Endodermal cell (in vitro differentiated cells): ENCODE results near the gene KIZ. TPM values are rescaled to one million over a fixed set of nuclear protein-coding genes. Genes with fewer than 3 reads are reported as not detected.

Source experiments
- DNase-seq: peaks from one replicate; pipeline ENCODE4 v3.0.0-alpha.2; 2017
- H3K27ac ChIP-seq: 2 replicates; pipeline ENCODE4 v1.5.1; 2013; ENCODE audit warnings: mild to moderate bottlenecking, low read depth, low read length, moderate library complexity
- H3K27me3 ChIP-seq: 2 replicates; pipeline ENCODE4 v1.6.1; 2013; ENCODE audit warnings: mild to moderate bottlenecking, low read length, moderate library complexity; ENCODE audit not compliant: insufficient read depth, control insufficient read depth, poor library complexity, severe bottlenecking
- H3K36me3 ChIP-seq: 2 replicates; pipeline ENCODE4 v1.7.0; 2013; ENCODE audit warnings: mild to moderate bottlenecking, low read length, moderate library complexity; ENCODE audit not compliant: control insufficient read depth, insufficient read depth
- H3K4me1 ChIP-seq: one replicate; pipeline ENCODE4 v1.7.0; 2013; ENCODE audit warnings: low read length; ENCODE audit not compliant: control insufficient read depth, insufficient read depth
- H3K4me3 ChIP-seq: 2 replicates; pipeline ENCODE4 v1.5.1; 2013; ENCODE audit warnings: mild to moderate bottlenecking, low read length, moderate library complexity
- H3K9ac ChIP-seq: 2 replicates; pipeline ENCODE4 v1.6.1; 2013; ENCODE audit warnings: mild to moderate bottlenecking, low read length, moderate library complexity; ENCODE audit not compliant: poor library complexity, severe bottlenecking; ENCODE audit errors: extremely low read depth
- H3K9me3 ChIP-seq: 2 replicates; pipeline ENCODE4 v1.6.1; 2013; ENCODE audit warnings: mild to moderate bottlenecking, low read length, moderate library complexity; ENCODE audit not compliant: control insufficient read depth
- H3K27ac Mint-ChIP-seq: 2 replicates; pipeline ENCODE4 v1.8.0; 2020; ENCODE audit warnings: mixed read lengths
- H3K27me3 Mint-ChIP-seq: 2 replicates; pipeline ENCODE4 v1.8.0; 2021; ENCODE audit warnings: mild to moderate bottlenecking, mixed read lengths; ENCODE audit not compliant: insufficient read depth
- H3K36me3 Mint-ChIP-seq: 2 replicates; pipeline ENCODE4 v1.8.0; 2020; ENCODE audit warnings: low read depth, mixed read lengths
- H3K4me1 Mint-ChIP-seq: 2 replicates; pipeline ENCODE4 v1.8.0; 2020; ENCODE audit warnings: mixed read lengths
- H3K4me3 Mint-ChIP-seq: 2 replicates; pipeline ENCODE4 v1.8.0; 2020; ENCODE audit warnings: mild to moderate bottlenecking, moderate library complexity, mixed read lengths
- H3K9me3 Mint-ChIP-seq: 2 replicates; pipeline ENCODE4 v1.8.0; 2020; ENCODE audit warnings: mild to moderate bottlenecking, mixed read lengths
- WGBS, 2 experiments: methylation state at CpG; one replicate each; pipeline versions ENCODE4 v1.1.5 to v1.1.7; 2013; ENCODE audit warnings: missing lambda C conversion rate in 2 of 2, mixed read lengths in 1 of 2; ENCODE audit not compliant: insufficient coverage in 1 of 2, insufficient read length in 1 of 2; 5-methylcytosine and 5-hydroxymethylcytosine counted together
- total RNA-seq, 2 donors: library from RNA; stranded (reverse); fragmentation: NEBNext Ultra II Directional in 1 of 2; extraction: Animal tissue kit (Norgen Biotek cat#: 25700) in 1 of 2; gene quantifications; 2 replicates in 1 of 2; 3 replicates in 1 of 2; pipeline ENCODE4 v1.2.1, GENCODE V29; 2021
- TF ChIP-seq, protein P1 (sequence below): fragments of 200-600 bp; sonication (generic); conservative IDR thresholded peaks from 2 replicates; pipeline ENCODE4 v1.5.0; 2021; ENCODE audit warnings: antibody characterized with exemption, mild to moderate bottlenecking

Gene KIZ
- total RNA-seq, 2 donors from 2014 or later, result 50.3 to 50.8 TPM

GRCh38 chr20:21125072-21125848 is 622 bp upstream of the KIZ start:
- H3K27me3 ChIP-seq, result no peaks in the 10 kb centered on the region
- DNase-seq, result no peak
- Mint-ChIP-seq H3K9me3 (peaks cover 3% of the 10 kb centered on the region), H3K27ac (peak overlapping the region; percentile 91), H3K36me3 (peaks cover 2% of the 10 kb centered on the region), H3K4me3 (peak overlapping the region; percentile 73), H3K27me3 (no peaks in the 10 kb centered on the region), H3K4me1 (peaks cover 30% of the 10 kb centered on the region)
- peak overlapping the region; percentile 79 for H3K4me3 ChIP-seq
- 9 to 14% methylated on average over 15 to 25 of the region's 25 CpGs for WGBS, 2 experiments
- H3K9me3 ChIP-seq, result no peaks in the 10 kb centered on the region
- H3K4me1 ChIP-seq, result no peaks in the 10 kb centered on the region
- H3K36me3 ChIP-seq, result no peaks in the 10 kb centered on the region
- TF ChIP-seq, protein P1, sequence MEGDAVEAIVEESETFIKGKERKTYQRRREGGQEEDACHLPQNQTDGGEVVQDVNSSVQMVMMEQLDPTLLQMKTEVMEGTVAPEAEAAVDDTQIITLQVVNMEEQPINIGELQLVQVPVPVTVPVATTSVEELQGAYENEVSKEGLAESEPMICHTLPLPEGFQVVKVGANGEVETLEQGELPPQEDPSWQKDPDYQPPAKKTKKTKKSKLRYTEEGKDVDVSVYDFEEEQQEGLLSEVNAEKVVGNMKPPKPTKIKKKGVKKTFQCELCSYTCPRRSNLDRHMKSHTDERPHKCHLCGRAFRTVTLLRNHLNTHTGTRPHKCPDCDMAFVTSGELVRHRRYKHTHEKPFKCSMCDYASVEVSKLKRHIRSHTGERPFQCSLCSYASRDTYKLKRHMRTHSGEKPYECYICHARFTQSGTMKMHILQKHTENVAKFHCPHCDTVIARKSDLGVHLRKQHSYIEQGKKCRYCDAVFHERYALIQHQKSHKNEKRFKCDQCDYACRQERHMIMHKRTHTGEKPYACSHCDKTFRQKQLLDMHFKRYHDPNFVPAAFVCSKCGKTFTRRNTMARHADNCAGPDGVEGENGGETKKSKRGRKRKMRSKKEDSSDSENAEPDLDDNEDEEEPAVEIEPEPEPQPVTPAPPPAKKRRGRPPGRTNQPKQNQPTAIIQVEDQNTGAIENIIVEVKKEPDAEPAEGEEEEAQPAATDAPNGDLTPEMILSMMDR, result peak; percentile 53
- peak overlapping the region; percentile 7 for H3K9ac ChIP-seq
- H3K27ac ChIP-seq, result no peak overlapping the region

GRCh38 chr20:21126581-21126870 is 644 bp downstream of the KIZ start:
- no peaks in the 10 kb centered on the region for H3K9me3 Mint-ChIP-seq
- Histone ChIP-seq H3K9me3 (no peaks in the 10 kb centered on the region), H3K4me3 (peak overlapping the region; percentile 84), H3K27ac (no peak overlapping the region), H3K4me1 (no peaks in the 10 kb centered on the region), H3K36me3 (no peaks in the 10 kb centered on the region), H3K27me3 (no peaks in the 10 kb centered on the region), H3K9ac (peak overlapping the region; percentile 63)
- TF ChIP-seq, protein P1, result no peak
- peak overlapping the region; percentile 73 for H3K4me3 Mint-ChIP-seq
- H3K36me3 Mint-ChIP-seq, result peaks cover 6% of the 10 kb centered on the region
- 17 to 21% methylated on average over 6 to 8 of the region's 8 CpGs for WGBS, 2 experiments
- DNase-seq, result no peak
- H3K27me3 Mint-ChIP-seq, result no peaks in the 10 kb centered on the region
- H3K27ac Mint-ChIP-seq, result peak overlapping the region; percentile 8
- H3K4me1 Mint-ChIP-seq, result peaks cover 40% of the 10 kb centered on the region

DNA sequence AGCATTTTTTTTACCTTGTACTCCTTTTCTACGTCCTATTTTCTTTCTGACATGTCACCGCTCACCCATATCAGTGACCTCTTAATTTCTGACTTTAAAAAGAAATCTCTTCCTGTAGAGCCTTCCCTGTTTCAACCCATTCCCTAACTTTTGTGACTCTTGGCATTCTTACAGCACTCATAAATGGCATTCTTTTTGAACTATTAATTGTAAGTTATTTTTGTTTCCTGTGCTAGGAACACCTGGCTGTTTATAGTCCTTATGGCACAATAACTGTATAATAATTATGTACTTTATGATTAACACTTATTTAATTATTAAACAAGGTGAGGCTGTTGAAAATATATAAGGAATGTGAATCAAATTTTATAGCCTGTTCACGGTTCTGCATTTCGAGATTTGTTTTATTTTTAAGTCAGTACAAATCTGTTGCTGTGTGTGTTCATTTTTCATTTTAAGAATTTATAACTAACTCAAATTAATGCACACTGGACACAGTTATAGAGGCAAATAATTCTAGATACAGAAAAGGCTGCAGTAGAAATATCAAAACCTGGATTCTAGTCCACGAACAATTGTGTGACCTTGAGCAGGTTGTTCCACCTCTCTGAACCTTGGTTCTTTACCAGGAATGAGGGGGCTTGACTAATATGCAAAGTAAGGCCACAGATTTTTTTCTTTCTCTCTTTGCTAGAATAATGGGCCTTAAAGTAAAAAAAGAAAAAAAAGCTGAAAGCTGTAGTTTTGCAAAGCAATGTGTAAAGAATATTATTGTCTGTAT is 1.5 kb downstream of the KIZ start:
- H3K36me3 Mint-ChIP-seq, result peaks cover 10% of the 10 kb centered on the region
- H3K27me3 ChIP-seq, result no peaks in the 10 kb centered on the region
- H3K9me3 ChIP-seq, result no peaks in the 10 kb centered on the region
- WGBS, 2 experiments, result 88 to 95% methylated on average over 3 to 4 of the region's 5 CpGs
- no peak for DNase-seq
- H3K27ac Mint-ChIP-seq, result no peak overlapping the region
- no peaks in the 10 kb centered on the region for H3K4me1 ChIP-seq
- H3K9ac ChIP-seq, result no peak overlapping the region
- H3K4me3 Mint-ChIP-seq, result peak overlapping the region; percentile 73
- no peaks in the 10 kb centered on the region for H3K27me3 Mint-ChIP-seq
- peaks cover 3% of the 10 kb centered on the region for H3K36me3 ChIP-seq
- H3K9me3 Mint-ChIP-seq, result no peaks in the 10 kb centered on the region
- no peak overlapping the region for H3K27ac ChIP-seq
- TF ChIP-seq, protein P1, result no peak
- peak overlapping the region; percentile 84 for H3K4me3 ChIP-seq
- H3K4me1 Mint-ChIP-seq, result peaks cover 42% of the 10 kb centered on the region
